Activated CD8-positive, alpha-beta T cell treated with anti-CD3 and anti-CD28 coated beads for 36 hours (primary cell): ENCODE results near the gene HS6ST1. TPM values are rescaled to one million over a fixed set of nuclear protein-coding genes. Genes with fewer than 3 reads are reported as not detected.

Source experiments
- ATAC-seq: fragments of 200-7000 bp; cut with Tn5 transposase; one replicate; pipeline ENCODE4 v1.10.0; 2021; ENCODE audit warnings: mild to moderate bottlenecking, moderate library complexity
- CTCF ChIA-PET: fragments of 350-600 bp; sonication (Branson Sonifier 250); formaldehyde crosslinking; loops from one replicate; lab custom pipeline; 2021; ENCODE audit warnings: antibody characterized with exemption; lab: Charles Lee
- POLR2A ChIA-PET: fragments of 350-600 bp; sonication (Branson Sonifier 250); formaldehyde crosslinking; loops from one replicate; lab custom pipeline; 2021; ENCODE audit warnings: antibody characterized with exemption; lab: Charles Lee
- DNase-seq: peaks from one replicate; pipeline ENCODE4 v3.0.0-alpha.2; 2020
- H3K27ac Mint-ChIP-seq: one replicate; pipeline ENCODE4 v1.8.0; 2021; ENCODE audit warnings: mild to moderate bottlenecking, mixed read lengths
- H3K27me3 Mint-ChIP-seq: one replicate; pipeline ENCODE4 v1.8.0; 2021; ENCODE audit warnings: mixed read lengths
- H3K36me3 Mint-ChIP-seq: one replicate; pipeline ENCODE4 v1.8.0; 2021; ENCODE audit warnings: low read depth, mixed read lengths
- H3K4me1 Mint-ChIP-seq: one replicate; pipeline ENCODE4 v1.8.0; 2021; ENCODE audit warnings: low read depth, mixed read lengths
- H3K4me3 Mint-ChIP-seq: one replicate; pipeline ENCODE4 v1.8.0; 2021; ENCODE audit warnings: mild to moderate bottlenecking, moderate library complexity, mixed read lengths
- H3K9me3 Mint-ChIP-seq: one replicate; pipeline ENCODE4 v1.8.0; 2021; ENCODE audit warnings: mixed read lengths
- intact Hi-C: fragments of 100-400 bp; cut with micrococcal nuclease; formaldehyde crosslinking; loops from one replicate; pipeline ENCODE4 v1.10.0; 2022
- total RNA-seq, 2 experiments: library from RNA; stranded (reverse); gene quantifications; one replicate each; pipeline ENCODE4 v1.2.3, GENCODE V29; 2021
- TF ChIP-seq, protein P1 (sequence below): fragments of 200-600 bp; IDR thresholded peaks from one replicate; pipeline ENCODE4 v1.8.0; 2022; ENCODE audit warnings: antibody characterized with exemption, mild to moderate bottlenecking

Gene HS6ST1
- total RNA-seq, 2 experiments from 2014 or later, result 12.5 to 13.0 TPM

- no peak for DNase-seq
- CTCF ChIA-PET, result interaction anchor here (0.6 kb wide), 1 partner anchor 32 kb away, joined by 3 read pairs; no protein-coding TSS in a partner anchor
- no peaks in the 10 kb centered on the region for H3K9me3 Mint-ChIP-seq
- intact Hi-C loops, result no loop called here
- no peak overlapping the region for H3K27ac Mint-ChIP-seq
- H3K4me1 Mint-ChIP-seq, result peaks cover 15% of the 10 kb centered on the region
- TF ChIP-seq, protein P1, sequence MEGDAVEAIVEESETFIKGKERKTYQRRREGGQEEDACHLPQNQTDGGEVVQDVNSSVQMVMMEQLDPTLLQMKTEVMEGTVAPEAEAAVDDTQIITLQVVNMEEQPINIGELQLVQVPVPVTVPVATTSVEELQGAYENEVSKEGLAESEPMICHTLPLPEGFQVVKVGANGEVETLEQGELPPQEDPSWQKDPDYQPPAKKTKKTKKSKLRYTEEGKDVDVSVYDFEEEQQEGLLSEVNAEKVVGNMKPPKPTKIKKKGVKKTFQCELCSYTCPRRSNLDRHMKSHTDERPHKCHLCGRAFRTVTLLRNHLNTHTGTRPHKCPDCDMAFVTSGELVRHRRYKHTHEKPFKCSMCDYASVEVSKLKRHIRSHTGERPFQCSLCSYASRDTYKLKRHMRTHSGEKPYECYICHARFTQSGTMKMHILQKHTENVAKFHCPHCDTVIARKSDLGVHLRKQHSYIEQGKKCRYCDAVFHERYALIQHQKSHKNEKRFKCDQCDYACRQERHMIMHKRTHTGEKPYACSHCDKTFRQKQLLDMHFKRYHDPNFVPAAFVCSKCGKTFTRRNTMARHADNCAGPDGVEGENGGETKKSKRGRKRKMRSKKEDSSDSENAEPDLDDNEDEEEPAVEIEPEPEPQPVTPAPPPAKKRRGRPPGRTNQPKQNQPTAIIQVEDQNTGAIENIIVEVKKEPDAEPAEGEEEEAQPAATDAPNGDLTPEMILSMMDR, result no peak
- no peak overlapping the region for H3K4me3 Mint-ChIP-seq
- no peaks in the 10 kb centered on the region for H3K36me3 Mint-ChIP-seq
- no peak for ATAC-seq
- H3K27me3 Mint-ChIP-seq, result no peaks in the 10 kb centered on the region
- POLR2A ChIA-PET, result no interaction called here
Observed at GRCh38 chr2:128282976-128283810, 35.5 kb downstream of the HS6ST1 start.

DNA sequence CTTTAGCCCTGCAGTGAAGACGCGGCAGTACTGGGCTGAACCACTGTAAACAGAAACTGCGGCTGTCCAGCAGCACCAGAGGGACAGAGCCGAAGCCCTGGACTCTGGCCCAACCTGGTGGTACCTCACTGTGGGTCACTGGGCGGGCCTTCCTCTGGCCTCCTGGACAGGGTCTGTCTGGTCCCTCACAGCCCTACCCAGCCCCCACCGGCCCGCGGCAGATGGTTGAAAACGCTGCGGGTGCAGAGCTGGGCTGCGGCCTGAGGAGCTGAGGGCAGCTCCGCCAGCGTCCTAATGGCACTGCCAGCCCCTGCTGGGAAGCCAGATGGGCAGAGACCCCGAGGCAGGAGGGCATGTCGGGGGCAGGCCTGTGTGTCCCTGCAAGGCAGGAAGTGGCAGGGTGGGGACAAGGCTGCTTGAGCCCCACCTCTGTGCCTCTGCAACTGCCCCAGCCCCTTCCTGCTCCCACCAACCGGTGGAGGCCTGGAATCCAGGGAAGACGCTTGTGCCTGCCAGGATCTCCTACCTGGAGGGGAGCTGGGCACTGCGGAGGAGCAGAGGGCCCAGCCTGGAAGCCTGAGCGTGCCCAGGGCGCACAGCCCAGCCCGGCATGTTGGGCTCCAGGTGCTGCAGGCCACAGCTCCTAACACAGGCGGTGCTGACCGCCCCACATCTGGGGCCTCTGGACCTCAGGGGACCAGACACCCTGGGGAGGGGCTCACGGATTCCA, 36.3 kb downstream of the HS6ST1 start:
- DNase-seq (no peak), ATAC-seq (no peak)
- H3K27ac Mint-ChIP-seq, result no peak overlapping the region
- no peaks in the 10 kb centered on the region for H3K27me3 Mint-ChIP-seq
- H3K36me3 Mint-ChIP-seq, result no peaks in the 10 kb centered on the region
- ChIA-PET CTCF (no interaction called here), POLR2A (no interaction called here)
- H3K9me3 Mint-ChIP-seq, result no peaks in the 10 kb centered on the region
- H3K4me3 Mint-ChIP-seq, result no peak overlapping the region
- intact Hi-C loops, result no loop called here
- TF ChIP-seq, protein P1, result no peak
- peaks cover 15% of the 10 kb centered on the region for H3K4me1 Mint-ChIP-seq

- CTCF ChIA-PET, result no interaction called here
- intact Hi-C loops, result no loop called here
- Mint-ChIP-seq H3K27me3 (no peaks in the 10 kb centered on the region), H3K4me3 (no peak overlapping the region), H3K4me1 (peaks cover 15% of the 10 kb centered on the region), H3K9me3 (no peaks in the 10 kb centered on the region), H3K36me3 (no peaks in the 10 kb centered on the region), H3K27ac (no peak overlapping the region)
- no peak for ATAC-seq
- TF ChIP-seq, protein P1, result no peak
- POLR2A ChIA-PET, result no interaction called here
- no peak for DNase-seq
Observed at GRCh38 chr2:128281852-128282245, 36.8 kb downstream of the HS6ST1 start.

GRCh38 chr2:128280901-128281321, 37.8 kb downstream of the HS6ST1 start:
- no peak overlapping the region for H3K27ac Mint-ChIP-seq
- ChIA-PET CTCF (no interaction called here), POLR2A (no interaction called here)
- no peak overlapping the region for H3K4me3 Mint-ChIP-seq
- intact Hi-C loops, result no loop called here
- H3K4me1 Mint-ChIP-seq, result peaks cover 15% of the 10 kb centered on the region
- no peaks in the 10 kb centered on the region for H3K9me3 Mint-ChIP-seq
- ATAC-seq (no peak), DNase-seq (no peak)
- H3K36me3 Mint-ChIP-seq, result peaks cover 2% of the 10 kb centered on the region
- no peaks in the 10 kb centered on the region for H3K27me3 Mint-ChIP-seq
- TF ChIP-seq, protein P1, result no peak
